ENCODE data around the gene IFT25.

IFT25 gene

GRCh38 chr1:53929246-53929960 is 16.1 kb downstream of the IFT25 start:
- DNase-seq (ENCODE audit: low spot score), result no peak

DNA sequence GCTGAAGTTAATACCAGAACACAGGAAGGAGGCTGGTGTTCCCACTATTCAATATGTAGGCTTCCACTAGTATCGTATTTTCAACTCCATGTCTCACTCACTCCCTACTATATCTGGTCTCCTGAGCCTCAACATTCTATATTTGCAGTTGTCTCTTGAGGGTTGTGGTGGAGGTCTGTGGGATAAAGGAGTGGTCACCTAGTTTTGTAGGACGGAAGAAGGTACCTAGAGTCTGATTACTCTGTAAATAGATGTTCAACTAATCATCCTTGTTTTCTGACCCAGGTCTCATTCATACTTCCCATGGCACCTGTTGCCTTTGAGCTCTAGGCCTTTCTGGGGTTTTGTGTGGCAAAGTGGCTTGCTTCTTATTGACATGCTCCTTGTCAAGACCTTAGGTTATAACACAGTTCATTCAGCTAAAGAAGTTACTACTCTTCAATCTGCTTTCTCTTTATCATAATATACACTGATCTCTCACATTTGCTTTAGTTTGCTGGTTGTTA is 18.1 kb downstream of the IFT25 start:
- no peak for DNase-seq (ENCODE audit: low spot score)

DNA sequence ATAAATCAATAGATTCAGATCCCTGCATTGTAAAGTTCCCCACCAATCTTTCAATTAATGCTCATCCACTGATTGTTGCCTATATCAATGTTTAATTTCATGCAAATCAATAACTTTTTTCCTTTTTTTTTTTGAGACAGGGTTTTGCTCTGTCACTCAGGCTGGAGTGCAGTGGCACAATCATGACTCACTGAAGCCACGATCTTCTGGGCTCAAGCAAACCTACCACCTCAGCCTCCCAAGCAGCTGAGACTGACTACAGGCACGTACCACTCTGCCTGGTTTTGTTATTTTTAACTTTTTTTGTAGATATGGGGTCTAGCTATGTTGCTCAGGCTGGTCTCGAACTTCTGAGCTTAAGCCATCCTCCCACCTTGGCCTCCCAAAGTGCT is 25.8 kb downstream of the IFT25 start:
- DNase-seq (ENCODE audit: low spot score), result peak; percentile 21

GRCh38 chr1:53918343-53918742 is 27.2 kb downstream of the IFT25 start:
- DNase-seq (ENCODE audit: low spot score), result no peak

DNA sequence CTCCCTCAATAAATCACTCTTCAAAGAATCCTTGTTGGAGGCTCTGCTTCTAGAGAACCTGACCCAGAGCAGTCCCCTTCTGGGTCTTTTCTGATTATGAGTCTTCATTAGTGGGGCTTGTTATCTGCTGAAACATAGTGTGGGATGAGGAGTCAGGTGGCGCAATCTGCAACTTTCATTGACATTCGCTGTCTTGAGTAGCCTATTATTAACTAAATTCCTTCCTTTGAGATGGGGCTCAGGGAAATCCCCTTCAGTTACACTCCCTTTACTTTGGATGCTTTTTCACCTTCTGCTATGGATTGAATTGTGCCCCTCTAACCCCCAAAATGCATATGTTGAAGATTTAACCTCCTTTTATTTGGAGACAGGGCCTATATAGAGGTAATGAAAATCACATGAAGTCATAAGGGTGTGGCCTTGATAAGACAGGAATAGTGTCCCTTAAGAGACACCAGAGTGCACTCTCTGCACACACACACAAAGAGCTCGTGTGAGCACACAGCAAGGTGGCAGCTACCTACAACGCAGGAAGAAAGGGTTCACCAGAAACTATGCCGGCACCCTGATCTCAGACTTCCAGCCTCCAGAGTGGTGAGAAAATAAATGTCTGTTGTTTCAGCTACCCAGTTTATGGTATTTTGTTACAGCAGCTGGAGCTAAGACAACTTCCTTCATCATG is 32.0 kb downstream of the IFT25 start:
- DNase-seq (ENCODE audit: low spot score), result no peak

DNA sequence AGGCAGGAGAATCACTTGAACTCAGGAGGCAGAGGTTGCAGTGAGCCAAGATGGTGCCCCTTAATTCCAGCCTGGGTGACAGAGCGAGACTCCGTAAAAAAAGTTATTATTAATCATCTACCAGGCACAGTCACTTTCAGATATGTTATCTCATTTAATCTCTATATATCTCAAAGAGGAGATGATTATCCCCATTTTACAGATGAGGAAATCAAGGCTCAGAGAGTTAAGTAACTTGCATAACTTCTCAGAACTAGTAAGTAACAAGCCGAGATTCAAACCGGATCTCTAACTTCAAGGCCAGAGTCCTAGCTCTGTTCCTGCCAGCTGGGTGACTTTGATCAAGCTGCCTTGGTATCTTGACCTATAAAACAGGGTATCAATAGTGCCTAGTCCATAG is 34.1 kb downstream of the IFT25 start:
- DNase-seq (ENCODE audit: low spot score), result no peak

DNA sequence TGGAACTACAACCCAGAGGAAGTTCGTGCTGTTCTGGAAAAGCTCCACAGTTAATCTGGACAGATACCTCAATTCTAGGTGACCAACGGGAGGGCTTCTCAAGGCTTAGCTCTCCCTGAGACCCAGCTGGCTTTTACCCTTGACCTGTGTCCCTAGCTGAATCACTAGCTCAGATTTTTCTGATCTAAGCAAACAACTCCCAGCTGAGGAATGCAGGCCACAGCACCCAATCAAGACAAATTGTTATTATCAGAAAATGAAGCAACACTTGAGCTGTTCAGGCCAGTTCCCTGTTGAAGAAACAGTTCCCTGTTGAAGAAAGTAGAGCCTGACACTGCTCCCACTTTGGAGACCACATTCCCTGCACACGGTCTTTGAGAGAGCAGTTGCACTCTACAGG is 35.6 kb downstream of the IFT25 start:
- no peak for DNase-seq (ENCODE audit: low spot score)

DNA sequence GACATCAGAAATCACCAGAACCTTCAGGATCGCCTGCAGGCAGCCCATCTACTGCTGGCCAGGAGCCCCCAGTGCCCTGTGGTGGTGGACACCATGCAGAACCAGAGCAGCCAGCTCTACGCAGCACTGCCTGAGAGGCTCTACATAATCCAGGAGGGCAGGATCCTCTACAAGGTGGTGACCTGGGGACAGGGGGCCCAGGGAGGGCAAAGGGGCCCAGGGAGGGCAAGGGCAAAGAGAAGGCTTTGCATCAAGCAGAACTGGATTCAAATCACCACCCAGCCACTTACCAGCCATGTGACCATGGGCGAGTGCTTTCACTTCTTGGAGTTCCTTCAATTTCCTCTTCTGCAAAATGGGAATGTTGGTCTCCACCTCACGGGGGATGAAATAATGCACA is 39.4 kb downstream of the IFT25 start:
- DNase-seq (ENCODE audit: low spot score), result no peak

DNA sequence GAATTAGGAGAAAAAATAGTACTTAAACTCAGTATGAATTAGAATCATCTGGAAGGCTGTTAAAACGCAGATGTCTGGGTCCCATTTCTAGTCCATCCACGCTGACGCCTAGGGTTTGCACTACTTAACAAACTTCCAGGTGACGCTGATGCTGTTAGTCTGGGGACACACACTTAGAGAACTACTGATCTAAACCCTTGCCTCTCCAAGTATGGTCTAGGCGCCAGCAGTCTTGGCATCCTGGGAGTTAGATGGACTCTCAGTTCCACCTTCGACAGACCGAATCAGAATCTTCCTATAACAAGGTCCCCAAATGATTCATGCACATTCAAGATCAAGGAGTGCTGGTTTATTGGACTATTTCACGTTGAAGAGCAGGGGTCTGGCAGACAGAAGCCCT is 40.0 kb downstream of the IFT25 start:
- no peak for DNase-seq (ENCODE audit: low spot score)

DNA sequence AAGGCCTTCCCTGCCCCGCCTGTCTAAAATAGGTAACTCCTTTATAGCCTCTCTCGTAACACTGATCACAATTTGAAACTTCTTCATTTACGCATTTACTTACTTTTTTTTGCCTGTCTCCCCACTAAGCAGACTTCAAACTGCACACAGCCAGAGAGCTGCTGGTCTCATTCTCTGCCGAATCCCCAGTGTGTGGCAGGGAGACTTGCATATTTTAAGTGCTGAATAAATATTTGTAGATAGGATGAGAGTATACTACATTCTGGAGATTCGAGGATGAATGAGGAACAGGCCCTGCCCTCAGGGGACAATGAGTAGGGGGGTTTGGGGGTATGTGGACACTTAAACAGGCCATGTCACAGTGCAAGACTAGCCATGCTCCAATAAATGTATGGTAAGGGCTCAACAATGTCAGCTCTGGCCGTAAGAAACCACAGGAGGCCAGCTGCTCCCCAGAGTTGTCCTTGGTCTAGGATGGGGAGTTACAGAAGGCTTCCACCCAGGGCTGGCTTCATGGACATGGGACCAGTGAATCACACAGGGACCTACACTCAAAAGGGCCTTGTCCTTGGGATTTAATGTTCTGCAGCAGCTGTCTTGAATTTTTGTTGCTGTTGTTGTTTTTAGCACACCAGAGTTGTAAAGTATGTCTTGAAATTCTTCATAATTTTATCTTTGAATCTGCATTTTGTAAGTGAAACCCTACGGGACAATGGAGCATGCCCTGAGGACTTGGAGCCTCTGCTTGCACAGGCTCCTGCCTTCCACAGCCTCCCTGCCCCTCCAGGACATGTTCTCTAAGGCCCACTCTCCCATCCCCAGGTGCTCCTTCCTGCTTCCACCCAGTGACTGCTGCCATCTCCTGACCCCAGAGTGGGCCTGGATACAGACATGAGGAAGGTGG is 43.0 kb downstream of the IFT25 start:
- DNase-seq (ENCODE audit: low spot score), result no peak

GRCh38 chr1:53899708-53900107 is 45.8 kb downstream of the IFT25 start:
- no peak for DNase-seq (ENCODE audit: low spot score)

DNA sequence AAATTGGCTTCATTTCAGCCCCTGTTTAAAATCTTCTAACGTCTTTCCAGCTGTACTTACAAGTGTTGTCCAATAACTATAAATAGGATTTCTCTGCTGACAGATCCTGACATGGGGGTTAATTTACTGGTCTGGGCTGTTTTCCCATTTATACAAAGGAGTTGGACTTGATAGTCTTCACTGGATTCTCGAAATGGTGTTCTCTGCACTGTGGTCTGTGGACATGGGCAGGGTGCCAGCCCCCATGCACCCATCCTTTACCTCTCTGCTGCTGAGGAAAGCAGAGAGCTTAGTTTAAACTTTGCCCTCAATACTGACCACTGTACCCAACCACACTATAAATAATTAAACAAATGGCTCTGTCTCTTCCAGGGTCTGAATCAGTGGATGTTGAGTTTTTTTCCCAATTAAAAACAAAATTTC is 46.3 kb downstream of the IFT25 start:
- no peak for DNase-seq (ENCODE audit: low spot score)

- DNase-seq (ENCODE audit: low spot score), result no peak
Observed at GRCh38 chr1:53896635-53897229, 48.8 kb downstream of the IFT25 start.

GRCh38 chr1:53895421-53895820 is 50.1 kb downstream of the IFT25 start:
- no peak for DNase-seq (ENCODE audit: low spot score)

DNA sequence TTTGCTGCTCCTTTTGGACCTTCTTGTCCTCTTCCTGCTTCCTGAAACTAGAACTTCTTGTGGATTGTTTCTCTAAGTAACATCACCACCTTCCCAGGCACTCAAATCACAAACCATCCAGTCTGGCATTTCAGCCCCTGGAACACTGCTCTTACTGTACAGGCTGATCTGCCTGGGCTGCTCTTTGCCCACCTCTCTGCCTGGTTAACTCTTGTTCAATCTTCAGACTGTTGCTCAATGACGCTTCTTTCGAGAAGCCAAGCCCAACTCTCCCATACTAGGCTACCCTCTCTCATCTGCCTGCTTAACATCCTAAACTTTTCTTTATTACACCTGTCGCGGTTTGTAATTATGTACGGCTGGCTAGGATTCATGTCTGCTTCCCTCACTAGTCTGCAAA is 50.9 kb downstream of the IFT25 start:
- DNase-seq (ENCODE audit: low spot score), result no peak

DNA sequence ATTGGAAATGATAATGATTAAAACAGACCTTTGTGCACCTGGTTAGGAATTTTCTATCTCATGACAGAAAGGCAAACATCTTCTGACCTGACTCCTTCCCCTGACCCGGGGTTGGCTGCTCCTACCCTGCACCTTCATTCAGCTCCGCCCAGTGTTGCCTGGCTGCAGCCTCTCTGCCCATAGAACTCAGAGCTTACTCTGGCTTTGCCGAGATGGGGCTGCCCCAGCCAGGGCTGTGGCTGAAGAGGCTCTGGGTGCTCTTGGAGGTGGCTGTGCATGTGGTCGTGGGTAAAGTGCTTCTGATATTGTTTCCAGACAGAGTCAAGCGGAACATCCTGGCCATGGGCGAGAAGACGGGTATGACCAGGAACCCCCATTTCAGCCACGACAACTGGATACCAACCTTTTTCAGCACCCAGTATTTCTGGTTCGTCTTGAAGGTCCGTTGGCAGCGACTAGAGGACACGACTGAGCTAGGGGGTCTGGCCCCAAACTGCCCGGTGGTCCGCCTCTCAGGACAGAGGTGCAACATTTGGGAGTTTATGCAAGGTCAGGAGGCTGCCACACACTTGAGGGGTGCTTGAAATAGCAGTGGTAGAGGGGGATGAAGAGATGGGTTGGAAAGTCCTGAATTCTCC is 51.4 kb downstream of the IFT25 start, which contains the start of gene DIO1:
Gene DIO1, plus strand, starts transcription at position 189 of the 638 bp plus-strand sequence. Its CDS starts 24 bp downstream, at position 213.
- DNase-seq (ENCODE audit: low spot score), result no peak

DNA sequence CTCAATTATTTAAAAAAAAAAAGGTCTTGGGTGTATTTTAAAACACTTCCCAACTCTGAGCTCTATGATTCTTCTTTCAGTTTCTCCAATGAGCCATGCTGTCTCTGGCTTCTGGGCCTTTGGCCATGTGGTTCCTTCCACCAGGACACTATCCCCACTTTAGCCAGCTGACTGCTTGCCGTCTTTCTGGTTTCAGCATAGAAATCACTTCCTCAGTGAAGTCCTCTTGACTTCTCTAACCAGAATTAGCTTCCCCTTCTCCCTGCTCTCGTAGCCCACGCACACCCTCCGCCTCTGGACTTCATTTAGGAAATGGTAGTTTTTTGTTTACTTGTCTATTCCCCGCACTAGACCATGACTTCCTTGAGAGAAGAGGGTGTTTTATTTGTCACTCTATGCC is 52.6 kb downstream of the IFT25 start:
- no peak for DNase-seq (ENCODE audit: low spot score)

DNA sequence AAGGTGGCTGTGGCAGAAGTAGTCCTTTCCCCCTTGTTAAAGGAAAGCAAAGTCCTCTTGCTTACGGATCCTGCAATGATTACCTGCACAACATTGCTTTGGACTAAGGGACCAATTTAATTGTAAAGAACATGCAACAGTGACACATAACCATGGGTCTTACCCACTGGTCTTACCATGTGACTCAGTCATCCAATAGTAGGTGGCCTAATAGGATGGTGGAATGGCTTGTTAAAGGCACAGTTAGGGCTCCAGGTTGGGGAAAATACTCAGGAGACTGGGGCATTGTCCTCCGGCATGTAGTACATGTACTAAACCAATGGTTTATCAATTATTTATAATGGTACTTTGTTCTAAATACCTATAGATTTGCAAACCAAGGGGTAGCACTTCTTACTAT is 53.8 kb downstream of the IFT25 start:
- no peak for DNase-seq (ENCODE audit: low spot score)

DNA sequence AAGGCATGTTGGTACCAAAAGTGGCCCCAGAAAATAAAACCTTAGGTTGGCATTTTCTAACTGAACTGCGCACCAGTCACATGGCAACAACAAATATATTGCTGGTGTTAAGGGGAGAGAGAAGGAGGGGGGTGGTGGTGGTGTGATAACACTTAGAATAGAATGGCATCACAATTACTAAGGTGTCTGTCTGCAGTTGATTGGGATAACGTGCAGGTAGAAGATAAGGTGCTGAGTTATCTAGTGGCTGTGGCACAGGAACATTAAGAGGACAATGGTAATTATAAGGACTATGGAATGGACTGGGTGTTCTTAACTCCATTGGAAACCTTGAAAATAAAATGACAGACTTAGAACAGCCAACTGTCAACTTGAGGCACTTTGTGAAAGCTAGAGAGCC is 54.5 kb downstream of the IFT25 start:
- DNase-seq (ENCODE audit: low spot score), result no peak

DNA sequence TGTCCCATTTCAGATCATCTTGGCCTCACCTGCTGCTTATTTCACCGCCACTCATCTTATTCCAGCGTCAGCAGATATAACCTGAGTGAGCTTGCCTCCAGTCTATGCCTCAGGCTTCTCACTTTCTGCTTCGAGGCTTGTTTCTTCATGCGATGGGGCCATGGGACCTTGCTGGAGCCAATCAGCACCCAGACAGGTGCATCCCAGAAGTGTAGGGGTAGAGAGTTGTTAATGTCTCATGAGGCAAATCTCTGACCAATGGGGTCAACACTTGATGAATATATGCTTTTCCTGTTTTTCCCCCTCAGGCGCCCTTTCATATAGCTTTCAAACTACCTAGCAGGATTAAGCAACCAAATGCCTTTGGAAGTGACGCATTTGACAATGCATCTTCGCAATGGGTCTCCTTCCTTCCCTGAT is 55.0 kb downstream of the IFT25 start:
- DNase-seq (ENCODE audit: low spot score), result no peak

All from SW480 (cell line).